ENCODE measurements around the gene IQSEC1. TPM values are rescaled to one million over a fixed set of nuclear protein-coding genes. Genes with fewer than 3 reads are reported as not detected.

The IQSEC1 gene
- total and polyA plus RNA-seq, 2 donors (not counting 3 experiments of a cell fraction or from before 2014, with no cell fraction given), result 5.2 to 18.0 TPM

DNA sequence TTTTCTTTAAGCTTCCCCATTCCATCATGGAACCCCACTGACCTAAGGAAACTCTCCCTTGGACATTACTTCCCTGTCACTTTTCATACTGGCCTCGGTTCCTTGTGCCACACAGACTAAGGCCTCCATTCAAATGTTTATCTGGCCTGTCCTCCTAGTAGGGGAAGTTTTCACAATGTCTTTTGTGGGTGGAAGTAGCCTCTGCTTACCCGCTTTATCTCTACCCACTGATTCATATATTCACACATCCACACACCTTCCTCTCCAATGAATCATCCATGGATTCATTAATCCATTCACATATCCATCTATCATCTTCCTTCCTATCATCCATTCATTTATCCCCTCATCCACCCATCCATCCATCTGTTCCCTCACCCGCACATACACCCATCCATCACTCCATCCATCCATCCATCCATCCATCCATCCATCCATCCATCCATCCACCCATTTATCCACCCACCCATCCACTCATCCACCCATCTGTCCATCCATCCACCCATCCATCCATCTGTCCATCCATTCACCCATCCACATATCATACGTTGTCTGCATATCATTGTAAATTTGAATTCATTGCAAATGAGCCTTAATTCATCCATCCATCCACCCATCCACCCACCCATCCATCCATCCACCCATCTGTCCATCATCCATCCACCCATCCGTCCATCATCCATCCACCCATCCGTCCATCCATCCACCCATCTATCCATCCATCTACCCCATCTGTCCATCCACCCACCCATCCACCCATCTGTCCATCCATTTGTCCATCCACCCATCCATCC, 49.1 kb downstream of the IQSEC1 start:
- no peak overlapping the region for H2AFZ ChIP-seq (ENCODE audit: low read depth, low read length)
- no peak for TF ChIP-seq EZH2 (IDR thresholded peaks at IDR 0.05; ENCODE audit: borderline replicate concordance, low read depth, low read length, severe bottlenecking)
- TF ChIP-seq GATA2 (IDR thresholded peaks at IDR 0.05; ENCODE audit: insufficient read depth, insufficient read length, low read depth, low read length), result no peak
- TF ChIP-seq, protein P1, sequence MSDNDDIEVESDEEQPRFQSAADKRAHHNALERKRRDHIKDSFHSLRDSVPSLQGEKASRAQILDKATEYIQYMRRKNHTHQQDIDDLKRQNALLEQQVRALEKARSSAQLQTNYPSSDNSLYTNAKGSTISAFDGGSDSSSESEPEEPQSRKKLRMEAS (IDR thresholded peaks at IDR 0.05; ENCODE audit: insufficient read depth, insufficient read length), result no peak
- no peak for TF ChIP-seq POLR2A (IDR thresholded peaks at IDR 0.05; ENCODE audit: low read depth, low read length)
- TF ChIP-seq, protein P2, sequence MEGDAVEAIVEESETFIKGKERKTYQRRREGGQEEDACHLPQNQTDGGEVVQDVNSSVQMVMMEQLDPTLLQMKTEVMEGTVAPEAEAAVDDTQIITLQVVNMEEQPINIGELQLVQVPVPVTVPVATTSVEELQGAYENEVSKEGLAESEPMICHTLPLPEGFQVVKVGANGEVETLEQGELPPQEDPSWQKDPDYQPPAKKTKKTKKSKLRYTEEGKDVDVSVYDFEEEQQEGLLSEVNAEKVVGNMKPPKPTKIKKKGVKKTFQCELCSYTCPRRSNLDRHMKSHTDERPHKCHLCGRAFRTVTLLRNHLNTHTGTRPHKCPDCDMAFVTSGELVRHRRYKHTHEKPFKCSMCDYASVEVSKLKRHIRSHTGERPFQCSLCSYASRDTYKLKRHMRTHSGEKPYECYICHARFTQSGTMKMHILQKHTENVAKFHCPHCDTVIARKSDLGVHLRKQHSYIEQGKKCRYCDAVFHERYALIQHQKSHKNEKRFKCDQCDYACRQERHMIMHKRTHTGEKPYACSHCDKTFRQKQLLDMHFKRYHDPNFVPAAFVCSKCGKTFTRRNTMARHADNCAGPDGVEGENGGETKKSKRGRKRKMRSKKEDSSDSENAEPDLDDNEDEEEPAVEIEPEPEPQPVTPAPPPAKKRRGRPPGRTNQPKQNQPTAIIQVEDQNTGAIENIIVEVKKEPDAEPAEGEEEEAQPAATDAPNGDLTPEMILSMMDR (IDR thresholded peaks at IDR 0.05; ENCODE audit: extremely low read depth in 1 of 2, insufficient read depth in 1 of 2, low read depth in 1 of 2, low read length in 2 of 2), result no peak
- TF ChIP-seq FOS (IDR thresholded peaks at IDR 0.05; ENCODE audit: borderline replicate concordance, insufficient read depth, low read length), result no peak
- TF ChIP-seq JUN (IDR thresholded peaks at IDR 0.05; ENCODE audit: borderline replicate concordance, insufficient read depth, insufficient read length, low read depth), result no peak
- no peak for TF ChIP-seq POLR2AphosphoS5 (IDR thresholded peaks at IDR 0.05; ENCODE audit: insufficient read depth, low read depth, low read length)
- TF ChIP-seq MYC (IDR thresholded peaks at IDR 0.05; ENCODE audit: low read depth, low read length), result no peak
- DNase-seq (ENCODE audit: low read depth, low spot score) (no peak), FAIRE-seq (no peak)
- no TSS peak for BruUV-seq (replicated peaks)
- no peaks in the 10 kb centered on the region for H3K9me1 ChIP-seq (replicated peaks; ENCODE audit: control insufficient read depth, extremely low read depth, insufficient read depth, low read length)
- H3K79me2 ChIP-seq (ENCODE audit: control insufficient read depth, insufficient read depth, low read length), result no peaks in the 10 kb centered on the region
- H3K9me3 ChIP-seq (replicated peaks; ENCODE audit: control insufficient read depth, insufficient read depth, low read length), result no peaks in the 10 kb centered on the region
- no peak overlapping the region for H3K9ac ChIP-seq (replicated peaks; ENCODE audit: extremely low read depth, insufficient read depth, low read length)
- H3K27me3 ChIP-seq (ENCODE audit: control insufficient read depth in 2 of 2, insufficient read depth in 2 of 2, low read length in 2 of 2), result no peaks in the 10 kb centered on the region
- no peak overlapping the region for H3K4me3 ChIP-seq (replicated peaks in 1 of 3; ENCODE audit: insufficient read depth in 1 of 3, low read depth in 1 of 3, low read length in 3 of 3)
- no peaks in the 10 kb centered on the region for H4K20me1 ChIP-seq (replicated peaks; ENCODE audit: control insufficient read depth, extremely low read depth, insufficient read depth, low read length)
- H3K27ac ChIP-seq (ENCODE audit: insufficient read depth, low read depth, low read length), result no peak overlapping the region
- H3K4me2 ChIP-seq (ENCODE audit: insufficient read depth, low read length), result no peak overlapping the region
- H3K36me3 ChIP-seq (ENCODE audit: control insufficient read depth in 2 of 2, extremely low read depth in 1 of 2, insufficient read depth in 2 of 2, low read length in 2 of 2), result no peaks in the 10 kb centered on the region
- ChIA-PET POLR2A (no interaction called here), CTCF (no interaction called here)
- dilution Hi-C loops (cut with MboI; ENCODE audit: extremely low pct_ligation_motif_present, low sequenced_read_pairs) (no loop called here), intact Hi-C loops (cut with micrococcal nuclease) (no loop called here)
- no peaks in the 10 kb centered on the region for H3K4me1 ChIP-seq (ENCODE audit: control insufficient read depth, extremely low read depth, insufficient read depth, low read length)
